ENCODE data around the gene NUP210.

The NUP210 gene

GRCh38 chr3:13365390-13366379 is 54.4 kb downstream of the NUP210 start:
- H3K27me3 Mint-ChIP-seq (ENCODE audit: low read depth), result peaks cover 8% of the 10 kb centered on the region
- no peaks in the 10 kb centered on the region for H3K4me1 Mint-ChIP-seq
- H3K9me3 Mint-ChIP-seq, result no peaks in the 10 kb centered on the region
- H3K36me3 Mint-ChIP-seq (ENCODE audit: low read depth), result peaks cover 5% of the 10 kb centered on the region
- no peak overlapping the region for H3K4me3 Mint-ChIP-seq
- peak overlapping the region in 1 of 3 experiments; percentile 46 for H3K27ac Mint-ChIP-seq
- TF ChIP-seq CTCF (IDR thresholded peaks at IDR 0.05; ENCODE audit: unreplicated experiment in 3 of 3), result no peak

GRCh38 chr3:13364602-13365271 is 55.4 kb downstream of the NUP210 start:
- H3K27ac Mint-ChIP-seq, result peak overlapping the region in 1 of 3 experiments; percentile 46
- H3K4me3 Mint-ChIP-seq, result no peak overlapping the region
- H3K9me3 Mint-ChIP-seq, result no peaks in the 10 kb centered on the region

GRCh38 chr3:13362551-13362950 is 57.6 kb downstream of the NUP210 start:
- Mint-ChIP-seq H3K4me3 (no peak overlapping the region), H3K27ac (no peak overlapping the region), H3K36me3 (ENCODE audit: low read depth) (peaks cover 4% of the 10 kb centered on the region), H3K9me3 (no peaks in the 10 kb centered on the region), H3K27me3 (ENCODE audit: low read depth) (peaks cover 8% of the 10 kb centered on the region), H3K4me1 (no peaks in the 10 kb centered on the region)
- no peak for TF ChIP-seq CTCF (IDR thresholded peaks at IDR 0.05; ENCODE audit: unreplicated experiment in 3 of 3)

More at GRCh38 chr3:13364602-13365271, 55.4 kb downstream of the NUP210 start:
- Mint-ChIP-seq H3K27me3 (ENCODE audit: low read depth) (peaks cover 8% of the 10 kb centered on the region), H3K4me1 (no peaks in the 10 kb centered on the region), H3K36me3 (ENCODE audit: low read depth) (peaks cover 5% of the 10 kb centered on the region)
- no peak for TF ChIP-seq CTCF (IDR thresholded peaks at IDR 0.05; ENCODE audit: unreplicated experiment in 3 of 3)

GRCh38 chr3:13359916-13360315 is 60.2 kb downstream of the NUP210 start:
- no peak overlapping the region for H3K4me3 Mint-ChIP-seq
- H3K36me3 Mint-ChIP-seq (ENCODE audit: low read depth), result peaks cover 4% of the 10 kb centered on the region
- TF ChIP-seq CTCF (IDR thresholded peaks at IDR 0.05; ENCODE audit: unreplicated experiment in 3 of 3), result no peak
- no peak overlapping the region for H3K27ac Mint-ChIP-seq
- no peaks in the 10 kb centered on the region for H3K9me3 Mint-ChIP-seq
- no peaks in the 10 kb centered on the region for H3K4me1 Mint-ChIP-seq
- peaks cover 8% of the 10 kb centered on the region for H3K27me3 Mint-ChIP-seq (ENCODE audit: low read depth)

- no peaks in the 10 kb centered on the region for H3K4me1 Mint-ChIP-seq
- no peak overlapping the region for H3K4me3 Mint-ChIP-seq
- H3K27me3 Mint-ChIP-seq (ENCODE audit: low read depth), result peaks cover 8% of the 10 kb centered on the region
- H3K36me3 Mint-ChIP-seq (ENCODE audit: low read depth), result peaks cover 4% of the 10 kb centered on the region
- TF ChIP-seq CTCF (IDR thresholded peaks at IDR 0.05; ENCODE audit: unreplicated experiment in 3 of 3), result no peak
- no peak overlapping the region for H3K27ac Mint-ChIP-seq
- H3K9me3 Mint-ChIP-seq, result no peaks in the 10 kb centered on the region
Observed at GRCh38 chr3:13358643-13359042, 61.5 kb downstream of the NUP210 start.
